Fibroblast of skin of left biceps (primary cell): ENCODE measurements around the gene TENT4B.

Experiments used
- DNase-seq, 2 experiments: peaks; one replicate each; pipeline ENCODE4 v3.0.0-alpha.2; 2013; ENCODE audit warnings: low read depth in 2 of 2

Gene TENT4B

GRCh38 chr16:50271148-50272041, 118.3 kb downstream of the TENT4B start:
- DNase-seq: no peak

GRCh38 chr16:50272111-50272571, 119.0 kb downstream of the TENT4B start:
- DNase-seq: no peak

DNA sequence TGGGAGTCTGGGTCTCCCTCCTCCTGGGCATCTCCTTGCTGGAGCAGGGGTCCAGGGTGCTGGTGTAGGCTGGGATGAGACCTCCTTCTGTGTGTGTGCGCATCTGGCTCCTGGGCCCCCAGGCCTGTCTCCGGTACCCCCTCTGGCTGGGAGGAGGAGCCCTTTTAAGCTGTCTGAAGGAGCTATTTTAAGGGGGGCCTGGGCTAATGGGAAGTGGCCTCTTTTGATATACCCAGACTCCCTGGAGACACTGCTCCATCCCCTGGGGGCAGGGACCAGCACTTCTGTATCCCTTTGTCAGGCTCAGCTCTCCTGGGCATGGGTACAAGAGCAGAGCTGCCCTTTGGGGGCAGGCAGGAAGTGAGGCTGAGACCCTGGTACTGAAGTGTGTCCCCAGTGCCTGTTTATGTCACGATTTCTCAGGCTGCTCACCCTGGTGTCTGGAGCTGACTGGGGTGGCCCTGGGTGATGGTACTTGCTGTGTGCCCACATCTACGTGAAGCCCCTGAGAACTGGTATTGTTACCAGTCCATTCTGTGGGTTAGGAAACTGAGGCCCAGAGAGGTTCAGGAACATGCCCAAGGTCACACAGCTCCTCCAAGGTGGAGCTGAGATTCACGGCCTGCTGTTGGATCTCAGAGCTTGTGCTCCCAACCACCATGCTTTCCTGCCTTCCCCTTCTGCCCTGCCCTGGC, 119.7 kb downstream of the TENT4B start:
- DNase-seq: no peak

- DNase-seq: no peak
Measured at GRCh38 chr16:50273382-50273690, 120.2 kb downstream of the TENT4B start.

DNA sequence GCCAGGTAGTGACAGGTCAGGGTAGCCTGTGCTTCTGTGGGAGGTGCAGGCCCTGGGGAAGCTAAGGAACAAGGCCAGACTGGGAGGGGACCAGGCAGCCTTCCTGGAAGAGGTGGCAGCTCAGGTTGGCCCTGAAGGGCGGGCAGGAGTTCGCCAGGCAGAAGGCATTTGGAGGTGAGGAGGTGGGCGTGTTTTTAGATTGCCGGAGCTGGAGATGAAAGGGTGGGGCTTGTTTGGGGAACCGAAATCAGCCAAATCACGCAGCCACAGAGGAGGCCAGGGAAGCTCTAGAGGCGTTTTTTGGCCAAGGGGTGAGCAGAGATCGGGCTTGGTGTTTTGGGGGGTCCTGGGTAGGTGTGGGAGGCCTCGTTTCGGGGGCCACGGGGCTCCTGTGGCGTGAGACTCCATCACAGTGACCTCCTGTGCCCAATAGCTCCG, 120.8 kb downstream of the TENT4B start:
- no peak for DNase-seq

DNA sequence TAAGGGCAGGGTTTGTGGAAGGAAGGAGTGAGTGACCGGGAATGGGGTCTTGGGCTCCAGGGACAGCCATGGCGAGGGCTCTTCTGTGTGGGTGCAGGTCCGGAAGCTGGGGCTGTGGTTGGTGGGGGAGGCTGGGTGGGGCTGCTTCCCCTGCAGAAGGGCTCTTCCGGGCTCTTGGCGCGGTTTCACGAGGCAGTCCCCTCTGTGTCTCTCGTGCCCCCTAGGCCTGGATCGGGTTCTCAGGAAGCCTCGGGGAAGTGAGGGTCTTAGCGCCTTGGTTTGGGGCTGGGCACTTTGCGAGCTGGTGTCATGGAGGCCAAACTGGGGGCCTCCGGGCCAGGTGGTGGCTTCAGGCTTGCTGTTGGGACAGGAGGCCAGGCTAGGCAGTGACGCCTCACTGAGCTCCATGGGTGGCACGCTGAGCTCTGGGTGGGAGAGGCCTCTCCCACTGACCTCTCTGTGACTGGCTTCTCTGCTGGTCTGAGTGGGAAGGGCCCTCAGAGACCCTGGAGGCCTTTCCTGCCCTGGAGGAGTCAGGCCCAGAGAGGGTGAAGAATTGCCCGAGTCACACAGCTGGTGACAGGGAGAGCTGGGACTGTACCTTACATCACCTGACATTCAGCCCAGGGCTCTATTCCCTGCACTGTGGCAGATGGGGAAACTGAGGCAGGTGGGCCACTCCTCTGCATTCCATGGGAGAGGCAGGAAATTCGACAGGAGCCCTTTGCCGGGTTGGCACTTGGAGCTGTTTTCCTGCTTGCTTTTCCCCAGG, 121.4 kb downstream of the TENT4B start:
- no peak for DNase-seq

- no peak for DNase-seq
Measured at GRCh38 chr16:50275098-50275415, 122.0 kb downstream of the TENT4B start.

- no peak for DNase-seq
Measured at GRCh38 chr16:50275428-50276325, 122.6 kb downstream of the TENT4B start.

DNA sequence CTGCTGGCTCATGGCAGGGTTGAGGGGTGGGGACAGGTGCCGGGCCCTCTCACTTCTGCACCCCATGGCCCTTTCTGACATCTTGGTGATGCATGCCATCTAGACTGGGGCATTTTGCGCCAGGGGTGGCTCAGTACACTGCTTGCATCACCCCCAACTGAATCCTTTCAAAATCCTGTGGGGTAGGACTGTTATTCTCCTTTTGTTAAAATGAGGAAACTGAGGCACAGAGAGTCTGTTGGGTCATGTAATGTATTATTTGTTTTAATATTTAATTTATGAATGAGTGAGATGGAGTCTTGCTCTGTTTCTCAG, 123.2 kb downstream of the TENT4B start:
- DNase-seq: no peak

GRCh38 chr16:50276801-50277555, 123.9 kb downstream of the TENT4B start:
- DNase-seq: no peak

DNA sequence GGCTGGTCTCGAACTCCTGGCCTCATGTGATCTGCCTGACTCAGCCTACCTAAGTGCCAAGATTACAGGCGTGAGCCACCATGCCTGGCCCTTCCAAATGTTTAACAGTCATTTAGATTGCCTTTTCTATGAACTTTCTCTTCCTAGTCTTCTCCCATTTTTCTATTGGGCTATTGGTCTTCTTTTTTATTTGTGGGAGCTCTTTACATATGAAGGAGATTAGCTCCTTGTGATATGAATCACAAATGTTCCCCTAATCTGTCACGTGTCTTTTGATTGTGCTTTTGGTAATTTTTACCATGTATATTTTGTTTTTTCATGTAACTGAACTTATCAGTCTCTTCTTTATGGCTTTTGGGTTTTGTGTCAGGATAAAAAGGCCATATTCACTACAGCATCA, 125.1 kb downstream of the TENT4B start:
- no peak for DNase-seq

- DNase-seq: no peak
Measured at GRCh38 chr16:50279504-50279865, 126.4 kb downstream of the TENT4B start.

GRCh38 chr16:50280932-50281331, 127.8 kb downstream of the TENT4B start:
- no peak for DNase-seq
